Thyroid gland (tissue), 4 donors: Measurements from ENCODE around the gene PLXNB2.

Experiments used
- CTCF ChIP-seq, 6 experiments: fragments of 200-600 bp in 3 of 6; fragments of 450-650 bp in 3 of 6; sonication (generic) in 3 of 6; IDR thresholded peaks; one replicate each; pipeline ENCODE4 v1.5.1; 2016 to 2019; ENCODE audit warnings: antibody characterized with exemption in 6 of 6, mild to moderate bottlenecking in 2 of 6, inconsistent platforms in 1 of 6, moderate library complexity in 1 of 6
- POLR2A ChIP-seq, 2 donors: fragments of 450-650 bp; IDR thresholded peaks; one replicate each; pipeline ENCODE4 v1.6.1; 2017; ENCODE audit warnings: antibody characterized with exemption in 2 of 2, mild to moderate bottlenecking in 2 of 2, moderate library complexity in 1 of 2

- TF ChIP-seq CTCF (IDR thresholded peaks at IDR 0.05) (no peak), POLR2A (IDR thresholded peaks at IDR 0.05) (no peak)
These were observed 23.0 kb downstream of the PLXNB2 start for GRCh38 chr22:50284479-50284878.
